Liver (tissue), 9 donors: ENCODE data around the gene TRIM36. TPM values are rescaled to one million over a fixed set of nuclear protein-coding genes. Genes with fewer than 3 reads are reported as not detected.

Source experiments
- DNase-seq: peaks from one replicate; pipeline ENCODE4 v3.0.0-alpha.2; 2017; ENCODE audit warnings: low spot score
- H3K27ac ChIP-seq, 2 donors: one replicate each; pipeline ENCODE4 v1.7.0; 2013; ENCODE audit warnings: inconsistent platforms in 2 of 2, low read length in 2 of 2, control low read depth in 1 of 2, low read depth in 1 of 2, mild to moderate bottlenecking in 1 of 2
- H3K27me3 ChIP-seq, 4 donors: one replicate each; pipeline versions ENCODE4 v1.6.1 to v1.7.0; 2013; ENCODE audit warnings: low read length in 3 of 4, inconsistent platforms in 1 of 4, mild to moderate bottlenecking in 1 of 4, moderate library complexity in 1 of 4; ENCODE audit not compliant: control insufficient read depth in 4 of 4, insufficient read depth in 4 of 4
- H3K36me3 ChIP-seq, 4 donors: one replicate each; pipeline versions ENCODE4 v1.6.1 to v1.7.0; 2013; ENCODE audit warnings: low read length in 3 of 4, mild to moderate bottlenecking in 3 of 4, low read depth in 1 of 4, moderate library complexity in 1 of 4; ENCODE audit not compliant: control insufficient read depth in 4 of 4, insufficient read depth in 3 of 4
- H3K4me1 ChIP-seq, 4 donors: one replicate each; pipeline versions ENCODE4 v1.6.1 to v1.7.0; 2013; ENCODE audit warnings: low read length in 3 of 4, mild to moderate bottlenecking in 3 of 4, moderate library complexity in 1 of 4; ENCODE audit not compliant: control insufficient read depth in 4 of 4, insufficient read depth in 4 of 4
- H3K4me3 ChIP-seq, 3 donors: one replicate each; pipeline versions ENCODE4 v1.6.1 to v1.7.0; 2013; ENCODE audit warnings: low read length in 3 of 3, control low read depth in 1 of 3, low read depth in 1 of 3, mild to moderate bottlenecking in 1 of 3
- H3K9ac ChIP-seq, 2 donors: one replicate each; pipeline ENCODE4 v1.7.0; 2013; ENCODE audit warnings: low read length in 2 of 2, mild to moderate bottlenecking in 2 of 2, moderate library complexity in 2 of 2, control low read depth in 1 of 2, low read depth in 1 of 2
- H3K9me3 ChIP-seq, 4 donors: one replicate each; pipeline versions ENCODE4 v1.6.1 to v1.7.0; 2013; ENCODE audit warnings: low read length in 3 of 4; ENCODE audit not compliant: control insufficient read depth in 4 of 4
- ATF3 ChIP-seq: IDR thresholded peaks from 2 replicates; pipeline ENCODE4 v1.6.1; 2016; ENCODE audit warnings: antibody characterized with exemption
- CTCF ChIP-seq: fragments of 150-350 bp; IDR thresholded peaks from 2 replicates; pipeline ENCODE4 v1.5.1; 2017; ENCODE audit warnings: improper control_type of control experiment, low read depth, low read length; ENCODE audit not compliant: missing input control
- EGR1 ChIP-seq, 2 donors: IDR thresholded peaks; 2 replicates each; pipeline ENCODE4 v1.6.1; 2016 to 2018; ENCODE audit warnings: antibody characterized with exemption in 2 of 2, low read depth in 2 of 2
- FOXA1 ChIP-seq: IDR thresholded peaks from 2 replicates; pipeline ENCODE4 v1.6.1; 2016; ENCODE audit warnings: antibody characterized with exemption
- FOXA2 ChIP-seq: IDR thresholded peaks from 2 replicates; pipeline ENCODE4 v1.6.1; 2016; ENCODE audit warnings: antibody characterized with exemption
- GABPA ChIP-seq, 2 donors: IDR thresholded peaks in 1 of 2; conservative IDR thresholded peaks in 1 of 2; 2 replicates each; pipeline ENCODE4 v1.6.1; 2016; ENCODE audit warnings: antibody characterized with exemption in 2 of 2, mild to moderate bottlenecking in 1 of 2, moderate library complexity in 1 of 2
- HNF4A ChIP-seq, 2 donors: conservative IDR thresholded peaks; 2 replicates each; pipeline ENCODE4 v1.6.1; 2016; ENCODE audit warnings: antibody characterized with exemption in 2 of 2, mild to moderate bottlenecking in 2 of 2
- HNF4G ChIP-seq: IDR thresholded peaks from 2 replicates; pipeline ENCODE4 v1.6.1; 2016; ENCODE audit warnings: antibody characterized with exemption
- JUND ChIP-seq, 2 donors: IDR thresholded peaks; 2 replicates each; pipeline ENCODE4 v1.6.1; 2016; ENCODE audit warnings: antibody characterized with exemption in 2 of 2
- MAX ChIP-seq: IDR thresholded peaks from 2 replicates; pipeline ENCODE4 v1.6.1; 2016; ENCODE audit warnings: antibody characterized with exemption
- NR2F2 ChIP-seq: IDR thresholded peaks from 2 replicates; pipeline ENCODE4 v1.6.1; 2016; ENCODE audit warnings: antibody characterized with exemption
- RAD21 ChIP-seq, 2 donors: IDR thresholded peaks; 2 replicates each; pipeline ENCODE4 v1.6.1; 2016; ENCODE audit warnings: antibody characterized with exemption in 2 of 2, mild to moderate bottlenecking in 2 of 2
- REST ChIP-seq: IDR thresholded peaks from 2 replicates; pipeline ENCODE4 v1.6.1; 2016; ENCODE audit warnings: antibody characterized with exemption, mild to moderate bottlenecking
- RXRA ChIP-seq, 2 donors: IDR thresholded peaks; 2 replicates each; pipeline ENCODE4 v1.6.1; 2017 to 2018; ENCODE audit warnings: antibody characterized with exemption in 2 of 2, mild to moderate bottlenecking in 1 of 2
- SP1 ChIP-seq: IDR thresholded peaks from 2 replicates; pipeline ENCODE4 v1.6.1; 2018; ENCODE audit warnings: antibody characterized with exemption, mild to moderate bottlenecking
- TAF1 ChIP-seq: conservative IDR thresholded peaks from 2 replicates; pipeline ENCODE4 v1.6.1; 2016; ENCODE audit warnings: antibody characterized with exemption, mild to moderate bottlenecking
- YY1 ChIP-seq: IDR thresholded peaks from 2 replicates; pipeline ENCODE4 v1.6.1; 2016; ENCODE audit warnings: antibody characterized with exemption, mild to moderate bottlenecking
- ZBTB33 ChIP-seq: IDR thresholded peaks from 2 replicates; pipeline ENCODE4 v1.6.1; 2016; ENCODE audit warnings: antibody characterized with exemption
- WGBS: extraction: QIAGEN DNeasy Blood & Tissue Kit; methylation state at CpG from one replicate; pipeline ENCODE4 v1.1.7; 2013; 5-methylcytosine and 5-hydroxymethylcytosine counted together
- polyA plus RNA-seq, 2 donors: library from polyadenylated mRNA; stranded (reverse) in 1 of 2; unstranded in 1 of 2; fragments of 200-250 nt in 1 of 2; fragments of >200 nt in 1 of 2; fragmentation: Nextera tagmentation in 1 of 2; extraction: Ambion mirVana in 1 of 2; gene quantifications; one replicate each; pipeline versions ENCODE4 v1.2.1 to v1.2.3, GENCODE V29; 2013 to 2015
- total RNA-seq, 2 donors: library from RNA; depleted of rRNA; stranded (reverse); fragments of >200 nt; gene quantifications; one replicate each; pipeline ENCODE4 v1.2.3, GENCODE V29; 2014
- donor health status: healthy.
- donor health status: healthy.
- donor health status: healthy.
- donor health status: healthy.
- donor health status: healthy.

TRIM36 gene
- total and polyA plus RNA-seq, 4 donors, result 0.16 to 0.47 (median 0.22) TPM

- H3K36me3 ChIP-seq, result no peaks in the 10 kb centered on the region
- H3K27ac ChIP-seq, result no peak overlapping the region
- TF ChIP-seq TAF1 (no peak), CTCF (no peak), MAX (no peak), REST (no peak), ATF3 (no peak), FOXA1 (no peak), ZBTB33 (no peak), EGR1 (IDR thresholded peaks at IDR 0.05; ENCODE audit: low read depth in 2 of 2) (no peak), SP1 (no peak), JUND (IDR thresholded peaks at IDR 0.05) (no peak), RAD21 (IDR thresholded peaks at IDR 0.05) (no peak), GABPA (IDR thresholded peaks at IDR 0.05 in 1 of 2, conservative IDR thresholded peaks at IDR 0.05 in 1 of 2) (no peak), NR2F2 (no peak), HNF4G (no peak), YY1 (no peak), HNF4A (conservative IDR thresholded peaks at IDR 0.05) (no peak), FOXA2 (no peak), RXRA (IDR thresholded peaks at IDR 0.05) (no peak)
- WGBS, result 84% methylated on average over 8 of the region's 8 CpGs
- H3K9ac ChIP-seq, result no peak overlapping the region
- H3K4me1 ChIP-seq, result peaks cover 3 to 17% (median 15%) of the 10 kb centered on the region in 4 donors
- no peak overlapping the region for H3K4me3 ChIP-seq
- no peak for DNase-seq
- no peaks in the 10 kb centered on the region for H3K27me3 ChIP-seq
- H3K9me3 ChIP-seq, result no peaks in the 10 kb centered on the region
Observed at GRCh38 chr5:115191474-115192031, 21.8 kb upstream of the TRIM36 start.
